GM19324 (cell line): ENCODE data around the gene KCNN3.

Experiments
- ATAC-seq: cut with Tn5 transposase; IDR thresholded peaks from one replicate; pipeline ENCODE4 v1.9.1; 2021; ENCODE audit warnings: mild to moderate bottlenecking, moderate library complexity; ENCODE audit not compliant: unreplicated experiment, low FRiP score

Gene KCNN3

DNA sequence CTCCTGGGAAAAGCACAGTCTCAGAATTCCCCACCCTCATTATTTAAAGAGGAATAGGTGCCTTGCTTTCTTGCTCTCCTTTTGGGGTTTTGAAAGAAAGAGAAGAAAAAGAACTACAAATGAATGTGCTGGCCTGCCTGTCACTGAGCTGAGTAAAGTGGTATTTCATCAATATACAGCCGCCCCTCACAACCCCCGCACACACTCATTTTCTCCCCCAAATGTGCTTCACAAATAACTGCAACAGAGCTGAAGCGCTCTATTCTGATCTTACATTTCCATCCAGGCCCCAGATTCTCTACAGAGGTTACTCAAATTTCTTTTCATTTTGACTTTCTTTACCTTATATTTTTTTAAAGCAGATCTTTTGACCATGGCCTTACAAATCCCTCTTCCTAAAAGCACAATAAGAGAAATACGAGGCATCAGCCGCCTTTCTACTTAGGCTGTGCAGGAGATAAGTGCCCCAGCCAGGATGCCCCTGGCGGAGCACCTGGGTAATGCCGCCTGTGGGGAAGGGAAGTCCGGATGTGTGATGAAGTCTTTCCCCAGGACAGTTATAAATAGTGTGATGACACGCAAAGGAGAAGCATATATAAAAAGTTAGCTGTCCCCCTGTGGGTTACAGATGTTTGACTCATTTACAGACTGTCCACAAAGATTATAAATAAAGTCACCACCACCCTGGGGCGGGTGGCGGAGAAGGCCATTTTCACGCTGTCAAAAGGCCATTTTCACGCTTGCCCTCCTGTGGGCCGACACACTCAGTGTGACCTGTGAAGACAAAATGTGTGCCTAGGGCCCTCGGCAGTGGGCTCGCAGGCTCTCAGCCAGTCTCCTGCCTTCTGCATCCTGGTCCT, 6.5 kb downstream of the KCNN3 start:
- no peak for ATAC-seq

DNA sequence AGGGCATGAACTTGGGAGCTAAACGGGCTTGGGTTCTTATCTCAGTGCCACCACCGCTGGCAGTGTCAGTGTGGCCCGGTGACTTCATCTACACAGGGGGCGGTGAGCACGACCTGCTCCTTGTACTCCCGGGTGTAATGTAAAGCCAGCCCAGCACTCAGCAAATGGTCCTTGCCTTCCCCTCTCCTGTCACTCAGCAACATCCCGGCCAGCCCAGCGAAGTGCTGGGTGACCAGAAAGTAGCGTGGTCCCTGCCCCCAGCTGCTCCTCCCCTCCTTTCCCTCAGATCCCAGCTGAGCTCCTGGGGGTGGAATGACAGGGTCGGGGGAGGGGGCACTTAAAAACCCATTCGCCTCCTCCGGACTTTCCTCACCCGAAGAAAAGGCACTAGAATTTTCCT, 7.2 kb downstream of the KCNN3 start:
- ATAC-seq, result no peak

DNA sequence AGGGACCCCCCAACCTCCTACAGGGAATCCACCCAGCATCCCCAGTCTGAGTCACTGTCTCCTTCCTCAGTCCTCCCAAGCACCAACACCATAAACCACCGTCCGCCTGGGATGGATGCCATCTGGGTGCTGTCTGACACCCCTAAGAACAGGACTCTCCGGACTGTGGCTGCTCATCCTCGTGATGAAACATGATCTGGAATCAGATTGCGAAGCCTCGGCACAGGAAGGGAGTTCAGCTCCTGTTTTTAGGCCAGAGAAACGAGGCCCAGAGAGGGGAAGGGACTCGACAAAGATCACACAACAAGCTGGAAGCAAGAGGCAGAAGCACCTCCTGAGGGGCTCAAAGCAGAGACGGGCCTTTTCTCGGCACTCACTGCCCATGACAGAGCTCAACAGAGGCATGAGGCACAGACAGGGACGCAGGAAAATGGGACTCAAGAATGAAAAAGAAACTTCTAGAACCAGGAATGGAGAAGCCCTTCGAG, 8.4 kb downstream of the KCNN3 start:
- no peak for ATAC-seq

DNA sequence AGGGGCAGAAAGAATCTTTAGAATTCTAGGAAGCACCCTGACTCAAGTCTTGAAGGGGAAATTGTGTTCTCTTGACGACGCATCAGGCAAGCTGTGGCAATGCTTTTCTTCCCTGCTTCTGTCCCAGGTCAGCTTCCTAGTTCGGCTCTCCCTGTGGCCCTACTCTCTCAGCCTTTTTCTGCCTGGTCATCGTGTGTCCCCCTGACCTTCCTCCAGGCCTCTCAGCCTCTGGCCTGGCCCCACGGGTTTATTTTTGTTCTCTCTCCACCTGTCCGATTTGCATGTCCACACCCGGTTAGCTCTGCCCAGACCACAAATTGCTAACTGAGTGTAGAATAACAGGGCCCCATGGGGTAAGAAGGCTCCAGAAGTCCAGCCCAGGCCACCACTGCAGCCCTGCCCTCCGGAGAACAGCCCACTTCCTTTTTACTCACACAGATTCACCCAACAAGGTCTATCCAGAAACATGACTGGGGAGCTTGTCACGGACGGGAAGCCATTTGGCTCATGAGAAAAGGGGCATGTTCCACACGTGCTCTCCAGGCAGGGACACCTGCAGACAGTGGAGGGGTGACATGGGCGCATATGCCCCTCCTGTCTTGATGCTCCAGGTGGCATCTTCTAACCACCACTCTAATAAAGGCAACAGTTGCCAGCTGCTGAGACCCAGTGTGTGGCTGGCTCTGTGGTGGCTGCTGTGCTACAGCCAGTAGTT, 9.8 kb downstream of the KCNN3 start:
- peak; percentile 71 for ATAC-seq

DNA sequence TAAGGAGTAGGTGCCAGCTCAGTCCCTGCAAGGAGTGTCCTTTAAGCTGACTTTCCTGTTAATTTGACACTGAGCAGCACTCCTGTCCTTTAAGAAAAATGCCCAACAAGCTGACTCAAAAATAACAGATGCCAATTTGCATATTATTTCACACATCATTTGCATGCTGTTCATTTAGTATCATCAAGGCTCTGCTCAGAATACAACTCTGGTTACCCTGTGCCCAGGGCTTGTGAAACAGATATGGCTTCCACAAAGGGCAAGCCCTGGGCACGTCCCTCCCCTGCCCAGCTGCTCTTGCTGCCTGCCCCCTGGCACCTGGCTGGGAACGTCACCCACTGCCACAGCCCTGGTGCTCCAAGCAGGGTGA, 10.3 kb downstream of the KCNN3 start:
- peak; percentile 47 for ATAC-seq

DNA sequence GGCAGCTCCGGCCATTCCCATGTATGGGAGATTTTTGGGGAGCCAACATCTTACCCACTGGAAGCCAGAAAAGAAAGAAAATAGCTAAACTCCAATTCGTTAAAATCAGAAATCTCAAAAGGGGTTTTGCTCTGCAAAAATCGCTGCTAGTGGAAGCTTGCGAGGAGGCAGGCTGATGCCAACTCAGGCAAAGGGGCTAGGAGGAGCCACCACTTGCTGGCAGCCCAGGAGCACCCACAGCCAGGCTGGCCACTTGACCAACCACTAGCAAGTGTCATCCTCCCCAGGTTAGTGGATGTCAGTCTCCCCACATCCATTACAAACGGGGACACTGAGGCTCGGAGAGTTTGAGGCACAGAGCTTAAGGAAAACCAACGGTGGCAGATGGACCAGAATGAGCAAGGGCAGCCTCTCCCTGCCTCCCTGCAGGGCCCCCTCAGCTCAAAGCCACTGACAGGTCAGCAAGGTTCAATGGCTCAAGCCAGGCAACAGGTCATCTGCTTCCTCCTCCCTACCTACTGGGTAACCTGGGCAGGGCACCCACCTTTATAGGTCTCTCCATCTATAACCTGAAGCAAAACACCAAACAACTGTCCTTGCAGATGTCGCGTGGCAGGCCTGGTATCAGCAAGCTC, 10.8 kb downstream of the KCNN3 start:
- peak; percentile 0 for ATAC-seq

DNA sequence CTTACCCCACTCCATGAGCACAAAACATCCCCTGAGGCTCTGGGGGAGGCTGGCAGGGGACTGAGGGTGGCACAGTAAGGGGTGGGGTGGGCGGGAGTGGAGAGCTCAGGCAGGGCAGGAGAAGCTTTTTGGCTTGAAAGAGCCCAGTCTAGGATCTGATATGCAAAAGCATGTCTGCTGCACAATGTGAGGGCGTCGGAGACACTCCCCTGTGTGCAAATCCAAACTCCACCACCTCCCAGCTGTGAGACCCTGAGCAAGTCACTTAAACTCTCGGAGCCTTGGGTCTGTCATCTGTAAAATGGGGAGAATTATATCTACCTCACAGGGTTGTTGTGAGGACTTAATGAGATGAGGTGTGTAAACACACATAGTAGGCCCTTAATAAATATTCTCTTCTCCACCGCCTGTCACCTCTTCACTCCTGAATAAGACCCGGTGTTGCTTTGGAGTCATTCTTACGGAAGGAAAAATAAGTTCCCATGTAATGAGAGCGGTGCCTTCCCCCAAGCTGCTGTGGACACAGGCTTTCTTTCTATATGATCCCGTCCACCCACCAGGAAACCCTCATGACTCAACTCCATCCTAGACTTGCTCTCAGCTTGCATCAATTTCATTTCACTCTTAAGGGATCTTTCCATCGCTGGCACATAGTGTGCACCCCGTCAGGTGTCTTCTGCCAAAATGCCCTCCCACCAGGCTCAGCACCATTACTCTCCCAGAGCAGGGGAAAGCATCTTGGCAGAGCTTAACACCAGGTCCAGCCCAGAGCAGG, 12.5 kb downstream of the KCNN3 start:
- ATAC-seq, result no peak

DNA sequence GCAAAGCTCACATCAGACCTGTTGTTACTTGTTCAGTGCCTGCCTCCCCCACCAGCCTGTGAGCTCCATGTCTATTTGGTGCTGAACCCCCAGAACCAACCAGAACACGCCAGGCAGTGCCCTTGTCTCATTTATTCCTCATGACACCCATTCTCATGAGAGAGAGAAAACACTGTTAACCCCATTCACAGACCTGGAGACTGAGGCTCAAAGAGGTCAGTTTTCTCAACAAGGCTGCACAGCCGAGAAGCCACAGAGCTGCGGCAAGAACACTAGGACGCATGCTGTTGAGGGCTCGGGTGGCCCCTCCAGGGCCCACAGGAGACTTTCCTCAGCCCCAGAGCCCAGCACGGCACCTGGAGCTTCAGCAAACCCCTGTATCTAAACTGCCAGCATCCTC, 13.1 kb downstream of the KCNN3 start:
- ATAC-seq, result no peak

DNA sequence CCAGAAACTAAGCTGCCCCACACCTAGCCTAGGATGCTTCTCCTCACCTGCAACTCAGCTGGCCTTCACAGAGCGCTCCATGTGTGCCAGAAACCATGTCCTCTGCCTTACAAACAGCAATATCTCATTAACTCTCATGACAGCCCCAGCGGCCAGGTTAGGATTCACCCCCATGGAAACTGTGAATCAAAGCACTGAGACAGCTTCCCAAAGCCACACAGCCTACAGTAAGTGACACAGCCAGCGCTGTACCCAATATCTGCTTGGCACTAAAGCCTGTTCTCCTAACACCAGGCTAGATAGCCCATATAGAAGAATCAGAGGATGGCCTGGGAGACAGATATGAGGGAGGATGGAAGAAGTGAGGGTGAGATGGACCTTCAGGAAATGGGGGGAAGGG, 13.5 kb downstream of the KCNN3 start:
- no peak for ATAC-seq

DNA sequence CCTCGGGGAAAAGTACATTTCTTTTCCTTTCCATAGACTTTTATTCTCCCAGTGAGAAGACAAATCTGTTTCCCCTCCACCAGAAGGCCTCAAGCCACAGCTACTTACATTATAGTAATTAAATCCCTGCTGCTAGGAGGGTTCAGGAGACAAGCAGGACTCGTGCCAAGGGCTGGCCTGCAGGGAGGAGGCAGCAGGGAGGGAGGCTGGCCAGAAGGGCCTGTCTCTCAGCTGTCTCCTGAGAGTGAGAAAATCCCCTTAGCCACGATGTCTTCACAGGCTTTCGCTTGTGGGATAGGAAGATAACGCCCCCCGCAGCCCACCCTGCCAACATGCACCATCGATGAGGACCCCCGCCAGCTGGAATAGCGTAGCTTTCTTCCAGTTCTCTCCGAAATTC, 14.0 kb downstream of the KCNN3 start:
- no peak for ATAC-seq

DNA sequence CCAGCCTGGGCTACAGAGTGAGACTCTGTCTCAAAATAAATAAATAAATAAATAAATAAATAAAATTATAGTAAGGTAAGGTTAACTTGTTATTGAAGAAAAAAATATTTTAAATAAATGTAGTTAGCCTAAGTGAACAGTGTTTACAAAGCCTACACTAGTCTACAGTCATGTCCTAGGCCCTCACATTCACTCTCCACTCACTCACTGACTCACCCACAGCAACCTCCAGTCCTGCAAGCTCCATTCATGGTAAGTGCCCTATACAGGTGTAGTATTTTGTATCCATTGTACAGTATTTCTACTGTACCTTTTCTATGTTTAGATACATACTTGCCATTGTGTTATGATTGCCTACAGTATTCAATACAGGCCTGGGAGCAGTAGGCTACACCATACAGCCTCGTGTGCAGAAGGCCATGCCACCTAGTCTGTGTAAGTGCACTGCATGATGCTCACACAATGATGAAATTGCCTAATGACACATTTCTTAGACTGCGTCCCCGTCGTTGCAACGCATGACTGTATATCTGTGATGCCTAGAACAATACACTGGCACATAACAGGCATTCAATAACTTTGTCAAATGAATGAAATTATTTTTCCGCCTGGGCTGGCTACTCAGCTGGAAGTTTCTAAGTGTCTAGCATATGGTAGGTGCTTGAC, 14.8 kb downstream of the KCNN3 start:
- no peak for ATAC-seq

DNA sequence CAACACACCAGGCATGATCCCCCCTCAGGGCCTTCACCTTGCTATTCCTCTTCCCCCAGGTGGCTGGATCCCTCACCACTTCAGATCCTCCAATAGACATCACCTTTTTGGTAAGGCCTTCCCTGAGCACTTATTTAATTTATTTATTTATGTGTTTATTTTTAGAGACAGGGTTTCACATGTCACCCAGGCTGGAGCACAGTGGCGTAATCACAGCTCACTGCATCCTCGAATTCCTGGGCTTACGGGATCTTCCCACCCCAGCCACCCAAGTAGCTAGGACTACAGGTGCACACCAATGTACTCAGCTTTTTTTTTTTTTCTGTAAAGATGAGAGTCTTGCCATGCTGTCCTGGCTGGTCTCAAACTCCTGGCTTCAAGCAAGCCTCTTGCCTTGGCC, 17.2 kb downstream of the KCNN3 start:
- ATAC-seq, result no peak

DNA sequence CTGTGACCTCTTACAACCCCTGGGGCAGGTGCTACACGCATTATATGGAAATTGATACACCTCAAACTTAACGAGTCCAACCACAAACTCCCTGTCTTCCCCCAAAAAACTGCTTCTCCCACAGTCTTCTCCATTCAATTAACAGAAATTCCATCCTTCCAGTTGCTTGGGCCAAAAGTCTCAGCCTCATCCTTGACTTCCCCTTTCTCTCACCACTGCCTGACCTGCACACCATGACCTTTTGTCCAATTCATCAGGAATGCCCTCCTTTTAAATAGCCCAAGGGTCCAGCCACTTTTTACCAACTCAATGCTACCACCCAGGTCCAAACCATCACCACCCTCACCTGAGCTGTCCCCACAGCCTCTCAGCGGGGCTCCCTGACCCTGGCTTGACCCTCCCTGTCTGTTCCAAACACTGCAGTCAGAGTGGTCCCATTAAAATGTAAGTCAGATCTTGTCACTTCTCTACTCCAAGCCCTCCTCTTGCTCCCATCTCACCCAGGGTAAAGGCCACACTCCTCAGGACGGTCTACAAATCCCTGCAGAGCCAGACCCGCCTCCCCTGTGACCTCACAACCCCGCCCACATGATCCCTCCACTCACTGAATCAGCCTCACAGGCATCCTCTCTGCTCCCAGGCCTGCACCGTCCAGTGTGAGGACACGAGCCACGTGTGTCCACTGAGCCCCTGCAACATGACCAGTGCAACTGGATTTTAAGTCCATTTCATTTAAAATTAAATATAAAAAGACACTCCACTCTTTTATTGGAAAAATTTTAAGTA, 18.5 kb downstream of the KCNN3 start:
- no peak for ATAC-seq

DNA sequence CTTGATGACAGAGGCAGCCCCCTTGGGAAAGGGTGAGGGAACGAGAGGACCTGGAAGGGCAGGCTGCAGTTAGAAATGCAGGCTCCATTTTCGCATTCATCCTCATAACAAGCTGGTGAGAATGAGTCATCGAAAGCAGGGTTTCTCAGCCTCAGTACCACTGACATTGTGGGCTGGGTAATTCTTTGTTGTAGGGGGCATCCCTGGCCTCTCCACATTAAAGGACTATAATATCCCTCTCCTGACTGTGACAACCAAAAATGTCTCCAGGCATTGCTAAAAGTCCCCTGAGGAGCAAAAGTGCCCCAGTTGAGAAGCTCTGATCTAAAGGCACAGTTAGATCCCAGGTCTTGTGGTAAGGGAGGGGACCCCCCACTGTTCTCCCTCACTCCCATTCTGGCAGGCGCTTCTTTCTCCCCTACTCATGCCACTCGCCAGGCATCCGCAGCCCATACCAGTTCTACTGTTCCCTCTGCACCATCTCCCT, 20.4 kb downstream of the KCNN3 start:
- no peak for ATAC-seq

DNA sequence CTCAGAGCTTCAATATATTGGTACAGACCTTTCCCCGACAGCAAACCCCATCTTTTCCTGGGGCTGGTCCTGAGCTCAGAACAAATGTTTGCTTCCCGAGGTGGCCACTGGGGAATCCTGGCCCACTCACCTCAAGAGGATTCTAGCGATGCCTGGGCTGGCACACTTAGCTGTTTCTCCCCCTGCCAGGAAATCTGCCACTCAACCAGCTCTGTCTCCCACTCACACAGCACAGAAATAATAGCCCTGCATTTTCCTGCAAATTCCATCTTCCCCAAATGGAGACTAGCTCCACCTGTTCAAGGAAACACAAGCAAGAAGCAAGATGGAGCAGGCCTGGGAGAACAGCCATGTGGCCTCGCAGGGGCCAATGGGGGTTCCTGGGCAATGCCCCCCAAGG, 21.1 kb downstream of the KCNN3 start:
- no peak for ATAC-seq

DNA sequence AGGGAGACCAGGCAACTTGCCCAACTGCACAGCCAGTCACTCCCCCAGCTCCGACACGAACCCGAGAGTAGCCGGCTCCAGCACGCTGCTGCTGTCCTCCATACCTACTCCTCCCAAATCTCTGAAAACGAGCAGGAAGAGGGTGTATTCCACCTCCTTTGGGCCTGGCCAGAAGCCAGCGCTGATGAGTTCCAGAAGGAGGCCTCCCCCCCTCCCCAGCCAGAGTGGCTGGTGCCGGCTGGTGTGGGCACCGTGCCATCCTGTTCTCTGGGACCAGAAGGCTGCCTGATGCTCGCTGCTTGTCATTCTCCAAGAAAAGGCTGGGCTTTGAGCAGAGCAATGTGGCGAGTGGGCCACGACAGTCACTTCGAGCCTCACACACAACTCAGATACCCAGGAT, 22.2 kb downstream of the KCNN3 start:
- ATAC-seq, result no peak

DNA sequence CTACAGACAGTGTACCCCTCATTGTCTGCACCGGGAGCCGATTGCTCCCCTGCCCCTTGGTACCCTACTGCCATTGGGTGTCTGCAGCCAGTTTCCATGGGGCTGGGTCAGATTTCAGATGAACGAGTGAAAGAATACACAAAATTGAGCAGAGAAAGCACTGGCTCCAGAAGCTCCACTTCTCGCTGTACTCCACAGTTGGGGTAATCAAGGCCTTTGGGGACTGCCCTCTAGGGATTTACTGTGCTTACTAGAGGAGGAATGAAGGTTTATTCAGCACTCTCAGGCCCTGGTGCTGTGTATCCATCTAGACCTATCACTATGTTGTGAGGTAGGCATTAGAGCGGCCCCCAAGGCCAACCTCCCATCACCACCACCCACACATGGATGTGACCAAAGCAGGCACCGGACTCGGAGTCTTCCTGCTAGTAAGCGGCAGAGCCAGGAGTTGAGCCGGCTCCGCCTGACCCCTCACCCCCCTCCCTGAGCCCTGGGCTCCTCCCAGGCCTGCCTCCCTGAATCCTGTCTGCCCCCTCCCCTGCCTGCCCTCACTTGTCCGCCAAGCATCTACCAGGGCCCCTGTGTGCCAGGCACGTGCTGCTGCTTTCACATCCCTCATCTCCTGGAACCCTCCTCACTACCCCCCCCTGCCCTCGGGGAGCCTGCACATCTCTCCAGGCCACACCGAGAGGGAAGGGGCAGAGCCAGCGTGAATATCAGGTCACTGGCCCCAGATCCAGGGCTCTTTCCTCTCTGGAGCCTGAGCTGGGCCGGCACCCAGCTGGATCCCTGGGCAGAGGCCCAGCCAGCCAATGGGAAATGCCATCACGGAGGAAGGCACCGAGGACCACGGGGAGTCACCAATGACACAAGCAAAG, 23.3 kb downstream of the KCNN3 start:
- ATAC-seq, result no peak

DNA sequence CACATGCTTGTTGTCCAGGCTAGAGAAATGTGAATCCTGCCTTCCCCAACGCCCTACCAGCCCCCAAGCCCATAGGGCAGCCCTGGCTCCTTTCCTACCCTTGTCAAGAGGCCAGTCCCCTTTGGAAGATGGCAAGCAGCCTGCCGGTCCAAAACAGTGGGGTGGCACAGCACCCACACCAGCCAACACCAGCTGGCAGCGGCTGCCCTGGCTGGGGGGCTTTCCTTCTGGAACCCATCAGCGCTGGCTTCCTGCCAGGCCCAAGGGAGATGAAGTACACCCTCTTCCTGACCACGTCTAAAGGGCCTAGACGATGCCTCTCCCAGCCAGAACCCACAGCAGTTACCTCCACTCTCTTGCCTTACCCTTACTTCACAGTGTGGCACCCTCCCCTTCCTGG, 24.2 kb downstream of the KCNN3 start:
- no peak for ATAC-seq
